VCaP (cell line): ENCODE measurements around the gene GFM1.

Source experiments
- H3K27ac ChIP-seq: fragments of 450-650 bp; 2 replicates; pipeline ENCODE4 v1.5.1; 2017
- CTCF ChIP-seq: fragments of 450-650 bp; conservative IDR thresholded peaks from 2 replicates; pipeline ENCODE4 v1.5.1; 2017; ENCODE audit warnings: mild to moderate bottlenecking, moderate library complexity

Gene GFM1

GRCh38 chr3:158713094-158713499 is 68.8 kb downstream of the GFM1 start:
- H3K27ac ChIP-seq = no peak overlapping the region
- no peak for TF ChIP-seq CTCF

- no peak for TF ChIP-seq CTCF
- H3K27ac ChIP-seq = no peak overlapping the region
Observed at GRCh38 chr3:158717576-158717975, 73.2 kb downstream of the GFM1 start.

GRCh38 chr3:158718490-158719170 is 74.3 kb downstream of the GFM1 start:
- no peak overlapping the region for H3K27ac ChIP-seq
- TF ChIP-seq CTCF = no peak

GRCh38 chr3:158722108-158722507 is 77.8 kb downstream of the GFM1 start:
- H3K27ac ChIP-seq = peak overlapping the region; percentile 100

GRCh38 chr3:158723991-158724390 is 79.7 kb downstream of the GFM1 start:
- TF ChIP-seq CTCF = no peak
- H3K27ac ChIP-seq = peak overlapping the region; percentile 100

More at GRCh38 chr3:158722108-158722507, 77.8 kb downstream of the GFM1 start:
- no peak for TF ChIP-seq CTCF

GRCh38 chr3:158725348-158726011 is 81.2 kb downstream of the GFM1 start:
- TF ChIP-seq CTCF = no peak
- H3K27ac ChIP-seq = peak overlapping the region; percentile 100

- peak overlapping the region; percentile 100; the same call in 1 of the 2 replicates for H3K27ac ChIP-seq
Observed at GRCh38 chr3:158727206-158728060, 83.1 kb downstream of the GFM1 start.

More at GRCh38 chr3:158727206-158728060, 83.1 kb downstream of the GFM1 start:
- TF ChIP-seq CTCF = peak; percentile 83
